Measurements from ENCODE around the gene EEFSEC.

GRCh38 chr3:128166971-128167453 lies 13.7 kb downstream of the EEFSEC start:
- TF ChIP-seq CTCF (IDR thresholded peaks at IDR 0.05) (no peak), POLR2AphosphoS5 (IDR thresholded peaks at IDR 0.05) (no peak), POLR2A (IDR thresholded peaks at IDR 0.05) (no peak), EP300 (IDR thresholded peaks at IDR 0.05) (no peak)
